LNCAP (cell line): ENCODE data around the gene GPR180.

Experiments used
- TF ChIP-seq, protein P1 (sequence below): fragments of 450-650 bp; IDR thresholded peaks from 2 replicates; pipeline ENCODE4 v1.5.1; 2017; ENCODE audit warnings: mild to moderate bottlenecking

GPR180 gene

DNA sequence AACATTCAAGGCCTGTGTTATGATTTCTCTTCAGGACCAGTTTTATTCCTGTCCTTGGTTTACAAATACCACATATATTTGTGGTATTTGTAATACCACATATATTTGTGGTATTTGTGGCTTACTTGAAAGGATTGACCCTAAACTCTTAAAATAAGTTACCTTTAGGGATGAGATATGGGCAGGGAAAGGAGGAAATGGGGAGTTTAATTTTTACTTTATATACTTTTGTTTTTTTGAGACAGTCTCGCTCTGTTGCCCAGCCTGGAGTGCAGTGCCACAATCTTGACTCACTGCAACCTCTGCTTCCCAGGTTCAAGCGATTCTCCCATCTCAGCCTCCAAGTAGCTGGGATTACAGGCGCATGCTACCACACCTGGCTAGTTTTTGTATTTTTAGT, 3.4 kb upstream of the GPR180 start:
- TF ChIP-seq, protein P1, sequence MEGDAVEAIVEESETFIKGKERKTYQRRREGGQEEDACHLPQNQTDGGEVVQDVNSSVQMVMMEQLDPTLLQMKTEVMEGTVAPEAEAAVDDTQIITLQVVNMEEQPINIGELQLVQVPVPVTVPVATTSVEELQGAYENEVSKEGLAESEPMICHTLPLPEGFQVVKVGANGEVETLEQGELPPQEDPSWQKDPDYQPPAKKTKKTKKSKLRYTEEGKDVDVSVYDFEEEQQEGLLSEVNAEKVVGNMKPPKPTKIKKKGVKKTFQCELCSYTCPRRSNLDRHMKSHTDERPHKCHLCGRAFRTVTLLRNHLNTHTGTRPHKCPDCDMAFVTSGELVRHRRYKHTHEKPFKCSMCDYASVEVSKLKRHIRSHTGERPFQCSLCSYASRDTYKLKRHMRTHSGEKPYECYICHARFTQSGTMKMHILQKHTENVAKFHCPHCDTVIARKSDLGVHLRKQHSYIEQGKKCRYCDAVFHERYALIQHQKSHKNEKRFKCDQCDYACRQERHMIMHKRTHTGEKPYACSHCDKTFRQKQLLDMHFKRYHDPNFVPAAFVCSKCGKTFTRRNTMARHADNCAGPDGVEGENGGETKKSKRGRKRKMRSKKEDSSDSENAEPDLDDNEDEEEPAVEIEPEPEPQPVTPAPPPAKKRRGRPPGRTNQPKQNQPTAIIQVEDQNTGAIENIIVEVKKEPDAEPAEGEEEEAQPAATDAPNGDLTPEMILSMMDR, result no peak

DNA sequence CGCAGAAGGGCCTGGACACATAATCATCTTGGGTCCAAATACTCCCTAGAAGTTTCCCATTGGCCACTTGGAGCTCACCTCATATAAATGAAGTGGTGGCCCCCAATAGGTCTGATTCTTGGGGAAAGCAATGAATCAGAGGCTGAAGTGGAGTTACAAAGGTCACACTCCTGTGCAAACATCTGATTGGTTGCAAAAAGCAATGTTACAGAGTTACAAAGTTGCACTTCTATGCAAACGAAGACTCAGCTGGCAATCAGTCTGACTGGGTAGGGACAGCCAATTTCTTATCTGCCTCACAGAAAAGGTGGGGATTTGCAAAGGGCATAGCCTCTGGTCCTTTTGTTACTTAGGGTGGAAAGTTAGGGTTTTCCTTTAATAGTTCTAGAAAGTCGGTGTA, 1.8 kb upstream of the GPR180 start:
- TF ChIP-seq, protein P1, result no peak

DNA sequence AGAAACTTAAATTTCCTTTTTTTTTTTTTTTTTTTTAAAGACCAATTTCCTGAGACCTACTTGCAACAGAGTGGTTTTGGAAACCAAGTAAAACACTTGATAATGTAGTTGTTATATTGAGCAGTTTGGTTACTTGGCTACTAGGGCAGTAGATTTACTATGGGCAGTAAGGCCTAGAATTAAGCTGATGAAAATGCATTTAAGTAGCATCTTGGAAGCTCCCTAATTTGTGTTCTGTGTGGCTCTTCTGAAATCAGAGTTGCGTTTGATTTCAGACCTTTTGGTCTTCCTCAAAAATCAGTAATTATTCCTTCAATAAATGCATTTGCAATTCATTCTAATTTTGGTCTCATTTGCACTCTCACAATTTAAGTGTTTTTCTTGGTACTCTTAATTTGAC, 810 bp downstream of the GPR180 start:
- TF ChIP-seq, protein P1, result no peak

DNA sequence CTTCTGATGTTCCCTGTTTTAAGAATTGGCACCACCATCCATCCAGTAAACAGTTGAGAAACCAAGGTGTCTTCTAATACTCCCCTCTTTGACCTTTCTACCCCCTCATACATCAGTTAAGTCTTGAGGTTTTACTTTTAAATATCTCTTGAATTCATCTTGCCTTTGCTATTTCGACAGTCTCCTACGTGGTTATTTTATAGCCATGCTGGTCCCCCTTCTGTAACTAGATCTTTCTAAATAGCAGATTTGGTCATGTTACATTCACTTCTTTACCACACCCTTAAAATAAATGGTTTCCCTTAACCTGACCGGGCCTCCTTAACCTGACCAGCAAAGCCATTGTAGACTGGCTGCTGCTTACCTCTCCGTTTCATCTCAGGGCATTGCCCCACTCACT, 5.4 kb downstream of the GPR180 start:
- TF ChIP-seq, protein P1, result no peak

DNA sequence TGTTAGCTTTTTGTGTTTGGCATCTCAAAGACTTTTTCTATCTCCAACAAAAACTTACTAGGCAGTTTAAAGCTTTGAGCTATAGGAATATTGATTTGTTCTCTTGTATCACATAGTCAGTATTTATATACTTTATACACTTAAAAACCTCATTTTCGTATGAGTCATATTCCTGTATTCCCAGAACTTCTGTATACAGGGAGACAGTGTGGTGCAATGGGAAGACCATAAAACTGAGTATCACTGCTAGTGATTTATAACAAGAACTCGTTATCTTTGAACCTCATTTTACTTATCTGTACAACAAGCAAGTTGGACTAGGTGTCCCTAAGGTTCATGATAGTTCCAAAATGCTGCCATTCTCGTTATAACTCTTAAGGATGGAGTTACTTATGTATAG, 6.3 kb downstream of the GPR180 start:
- TF ChIP-seq, protein P1, result no peak

DNA sequence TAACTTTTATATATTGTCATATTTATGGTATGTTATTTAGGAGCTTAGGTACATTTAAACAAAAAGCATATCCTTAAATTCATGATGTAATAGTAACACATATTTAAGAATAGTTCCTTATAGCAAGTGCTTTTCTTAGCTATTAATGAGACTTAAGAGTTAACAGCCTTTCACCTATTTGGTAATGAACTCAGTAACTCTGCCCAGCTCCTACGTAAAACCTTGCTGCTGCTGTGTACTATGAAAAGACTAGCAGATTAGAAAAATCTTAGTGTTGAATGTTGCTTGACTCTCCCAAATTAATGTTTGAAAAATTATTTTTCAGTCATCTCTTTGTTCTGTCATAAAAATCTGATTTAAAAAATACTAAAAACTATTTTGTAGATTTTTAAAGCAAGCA, 6.9 kb downstream of the GPR180 start:
- TF ChIP-seq, protein P1, result no peak

DNA sequence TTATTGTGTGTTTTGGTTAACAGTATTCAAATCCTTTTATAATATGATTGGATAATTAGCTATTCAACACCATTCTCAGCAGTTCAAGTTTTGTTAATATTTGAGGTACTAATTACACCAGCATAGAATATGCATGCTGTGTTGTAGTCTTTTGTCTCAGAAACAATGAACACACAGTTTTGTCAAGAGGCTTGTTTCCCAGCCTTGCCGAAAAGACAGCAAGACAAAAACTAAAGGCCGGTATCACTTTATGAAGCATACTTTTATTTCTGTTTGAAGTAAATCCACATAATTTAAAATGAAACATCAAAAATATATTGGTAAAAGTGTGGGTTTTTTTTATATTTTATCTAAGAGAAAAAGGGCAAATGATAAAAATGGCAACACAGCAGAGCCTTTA, 7.5 kb downstream of the GPR180 start:
- TF ChIP-seq, protein P1, result no peak

DNA sequence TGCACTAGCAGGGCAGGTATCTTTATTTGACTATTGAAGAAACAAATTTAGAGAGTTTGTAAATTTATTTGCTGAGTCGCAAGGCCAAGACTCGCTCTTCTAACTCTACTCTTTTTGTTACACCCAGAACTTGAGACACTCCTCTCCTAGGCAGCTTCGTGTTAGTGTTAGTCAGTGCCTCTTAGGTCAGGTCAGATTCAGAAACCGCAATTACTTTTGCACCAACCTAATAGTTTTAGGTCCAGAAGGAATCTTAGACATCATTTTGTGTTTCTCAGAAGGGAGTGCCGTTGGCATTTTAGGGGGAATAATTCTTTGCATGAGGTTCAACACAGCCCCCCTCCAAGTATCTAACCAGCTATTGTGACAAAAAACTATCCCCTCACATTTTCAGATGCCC, 8.8 kb downstream of the GPR180 start:
- TF ChIP-seq, protein P1, result no peak
